Neutrophil (primary cell): ENCODE data around the gene CSNK2A3.
"Not testable (repeated sequence)": the region's sequence is repeated elsewhere in the genome, so short reads cannot be mapped to it uniquely, and the experiment has no call there.

Experiments used
- H3K27ac ChIP-seq: fragments of 200-600 bp; sonication (generic); 2 replicates; pipeline ENCODE4 v1.5.1; 2016; ENCODE audit warnings: mild to moderate bottlenecking, moderate library complexity
- H3K27me3 ChIP-seq: fragments of 200-600 bp; sonication (generic); 2 replicates; pipeline ENCODE4 v1.6.0; 2016; ENCODE audit warnings: mild to moderate bottlenecking
- H3K36me3 ChIP-seq: fragments of 200-600 bp; sonication (generic); 2 replicates; pipeline ENCODE4 v1.5.1; 2017
- H3K4me1 ChIP-seq, 2 experiments: fragments of 200-600 bp in 1 of 2; sonication (generic) in 1 of 2; 1 replicate in 1 of 2; 2 replicates in 1 of 2; pipeline versions ENCODE4 v1.5.1 to v1.6.1; 2013 to 2016; ENCODE audit warnings: low read depth in 1 of 2, low read length in 1 of 2, mild to moderate bottlenecking in 1 of 2, moderate library complexity in 1 of 2; ENCODE audit not compliant: control insufficient read depth in 1 of 2, insufficient read depth in 1 of 2
- H3K4me3 ChIP-seq, 2 experiments: fragments of 200-600 bp in 1 of 2; sonication (generic) in 1 of 2; 1 replicate in 1 of 2; 2 replicates in 1 of 2; pipeline ENCODE4 v1.5.1; 2013 to 2016; ENCODE audit warnings: low read depth in 1 of 2, low read length in 1 of 2, mild to moderate bottlenecking in 1 of 2, moderate library complexity in 1 of 2
- H3K9me3 ChIP-seq: fragments of 200-600 bp; sonication (generic); 2 replicates; pipeline ENCODE4 v1.5.1; 2016
- CTCF ChIP-seq: fragments of 200-600 bp; sonication (generic); IDR thresholded peaks from 2 replicates; pipeline ENCODE4 v1.5.1; 2016; ENCODE audit warnings: antibody characterized with exemption

CSNK2A3 gene

GRCh38 chr11:11356842-11357241 is 3.8 kb upstream of the CSNK2A3 start:
- H3K27ac ChIP-seq: no peak overlapping the region
- H3K27me3 ChIP-seq: peaks cover 17% of the 10 kb centered on the region
- H3K4me1 ChIP-seq: no peaks in the 10 kb centered on the region
- no peaks in the 10 kb centered on the region for H3K36me3 ChIP-seq
- TF ChIP-seq CTCF: no peak
- no peak overlapping the region for H3K4me3 ChIP-seq
- no peaks in the 10 kb centered on the region for H3K9me3 ChIP-seq

GRCh38 chr11:11351851-11352250 is 1.2 kb downstream of the CSNK2A3 start:
- not testable (repeated sequence) for H3K27ac ChIP-seq, H3K4me1 ChIP-seq, H3K4me3 ChIP-seq, H3K9me3 ChIP-seq, H3K36me3 ChIP-seq
- peaks cover 13% of the 10 kb centered on the region for H3K27me3 ChIP-seq

DNA sequence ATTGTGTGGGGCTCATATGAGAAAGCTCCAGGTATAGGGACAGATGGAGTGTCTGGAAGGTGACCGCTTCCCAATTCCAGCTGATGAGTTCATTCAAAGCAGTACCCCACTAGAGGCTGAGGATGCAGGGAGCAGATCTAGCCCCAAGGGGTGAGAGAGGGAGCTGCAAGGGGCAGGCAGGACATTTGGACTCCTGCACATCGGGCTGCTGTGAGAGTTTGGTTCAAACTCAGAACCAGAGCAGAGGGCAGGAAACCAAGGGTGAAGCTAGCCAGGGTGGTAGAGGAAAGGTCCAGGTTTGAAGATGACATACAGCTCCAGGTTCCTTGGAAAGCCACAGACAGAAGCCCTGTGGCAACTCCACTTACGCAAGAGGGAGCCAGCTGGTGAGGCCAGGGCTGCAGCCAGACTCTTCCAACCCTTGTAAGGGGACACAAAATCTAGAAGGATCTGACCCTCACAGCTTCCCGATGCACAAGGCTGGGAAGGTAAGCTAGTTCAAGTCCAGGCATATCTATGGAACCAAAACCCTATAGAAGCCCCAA is 1.9 kb downstream of the CSNK2A3 start:
- H3K9me3 ChIP-seq: no peaks in the 10 kb centered on the region
- H3K27me3 ChIP-seq: peaks cover 14% of the 10 kb centered on the region
- no peak for TF ChIP-seq CTCF
- no peak overlapping the region for H3K27ac ChIP-seq
- H3K4me3 ChIP-seq: no peak overlapping the region
- no peaks in the 10 kb centered on the region for H3K4me1 ChIP-seq
- no peaks in the 10 kb centered on the region for H3K36me3 ChIP-seq

DNA sequence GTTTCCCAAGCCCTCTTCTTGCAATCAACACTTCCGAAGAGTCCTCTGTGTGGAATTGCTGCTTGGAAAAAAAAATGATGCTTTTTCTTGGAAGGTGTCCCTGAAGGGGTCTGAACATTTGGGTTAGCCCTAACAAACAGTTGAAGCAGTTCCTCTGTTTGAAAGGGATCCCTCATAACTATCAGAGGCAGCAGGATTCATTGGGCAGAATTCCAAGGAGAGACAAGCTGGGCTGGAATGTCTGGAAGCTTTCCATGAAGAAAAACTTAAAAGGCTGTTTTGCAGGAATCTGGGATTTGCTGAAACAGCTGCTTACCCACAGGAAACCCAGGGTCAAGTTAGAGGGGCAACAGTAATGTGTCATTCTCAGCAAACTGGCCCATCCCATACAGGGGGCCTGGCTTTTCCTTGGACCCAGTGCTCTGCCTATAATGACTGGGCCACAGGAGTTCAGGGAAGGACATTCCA is 3.1 kb downstream of the CSNK2A3 start:
- no peaks in the 10 kb centered on the region for H3K4me1 ChIP-seq
- no peaks in the 10 kb centered on the region for H3K36me3 ChIP-seq
- no peak overlapping the region for H3K4me3 ChIP-seq
- peaks cover 14% of the 10 kb centered on the region for H3K27me3 ChIP-seq
- H3K27ac ChIP-seq: no peak overlapping the region
- no peak for TF ChIP-seq CTCF
- no peaks in the 10 kb centered on the region for H3K9me3 ChIP-seq

DNA sequence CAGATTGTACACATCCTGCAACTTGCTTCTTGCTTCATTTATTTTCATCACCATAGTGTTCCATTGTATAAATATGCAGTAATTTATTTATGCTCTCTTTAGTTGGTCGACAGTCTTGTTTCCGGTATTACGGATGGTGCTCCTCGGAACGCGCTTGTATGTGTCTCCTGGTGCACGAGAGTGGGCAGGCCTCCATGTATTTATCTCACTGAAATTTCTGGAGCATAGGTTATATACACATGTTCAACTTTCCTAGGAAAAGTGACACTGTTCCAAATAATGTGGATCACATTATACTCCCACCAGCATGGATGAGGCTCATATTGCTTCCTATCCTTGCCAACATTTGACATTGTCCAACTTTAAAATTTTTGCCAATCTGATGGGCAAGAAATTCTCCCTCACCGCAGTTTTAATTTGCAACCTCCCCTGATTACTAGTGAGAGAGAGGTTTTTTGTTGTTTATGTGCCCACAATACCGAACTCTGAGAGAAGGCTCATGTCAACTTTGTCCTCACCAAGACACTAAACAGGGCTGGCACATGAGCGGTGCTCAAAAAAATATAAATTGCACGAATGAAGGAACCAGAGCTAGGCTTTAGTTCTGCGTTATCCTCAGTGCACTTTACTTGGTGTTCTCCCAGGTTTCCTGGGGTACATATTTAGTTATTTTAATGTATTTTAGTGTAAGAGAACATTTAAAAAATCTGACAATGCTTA is 3.8 kb downstream of the CSNK2A3 start:
- no peak overlapping the region for H3K4me3 ChIP-seq
- peaks cover 17% of the 10 kb centered on the region for H3K27me3 ChIP-seq
- no peak for TF ChIP-seq CTCF
- no peaks in the 10 kb centered on the region for H3K36me3 ChIP-seq
- H3K9me3 ChIP-seq: no peaks in the 10 kb centered on the region
- H3K27ac ChIP-seq: no peak overlapping the region
- H3K4me1 ChIP-seq: no peaks in the 10 kb centered on the region

DNA sequence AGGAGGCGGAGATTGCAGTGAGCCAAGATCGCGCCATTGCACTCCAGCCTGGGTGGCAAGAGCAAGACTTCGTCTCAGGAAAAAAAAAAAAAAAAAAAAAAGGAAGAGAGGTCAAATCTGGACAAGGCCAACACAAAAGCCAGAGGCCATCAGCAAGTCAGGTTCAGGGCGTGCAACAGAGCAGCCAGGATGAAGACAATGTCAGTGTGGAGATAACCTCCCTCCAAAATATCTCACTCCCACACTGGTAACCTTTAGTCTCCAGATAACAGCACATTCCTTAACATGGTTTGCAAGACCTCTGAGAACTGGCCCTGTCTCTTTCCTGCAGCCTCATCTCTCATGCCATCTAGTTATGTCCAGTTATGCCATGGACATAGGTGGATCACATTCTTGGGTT is 4.7 kb downstream of the CSNK2A3 start:
- Histone ChIP-seq H3K27me3 (peaks cover 17% of the 10 kb centered on the region), H3K4me3 (no peak overlapping the region), H3K27ac (no peak overlapping the region), H3K9me3 (no peaks in the 10 kb centered on the region), H3K4me1 (no peaks in the 10 kb centered on the region), H3K36me3 (no peaks in the 10 kb centered on the region)
- TF ChIP-seq CTCF: no peak
